ENCODE data around the gene PRLH.

The PRLH gene

GRCh38 chr2:237546040-237546875 is 20.1 kb upstream of the PRLH start:
- no peak for DNase-seq (ENCODE audit: low spot score)
- in situ Hi-C loops (cut with MboI; ENCODE audit: low sequenced_read_pairs, unreplicated experiment) = no loop called here
- TF ChIP-seq, protein P1, sequence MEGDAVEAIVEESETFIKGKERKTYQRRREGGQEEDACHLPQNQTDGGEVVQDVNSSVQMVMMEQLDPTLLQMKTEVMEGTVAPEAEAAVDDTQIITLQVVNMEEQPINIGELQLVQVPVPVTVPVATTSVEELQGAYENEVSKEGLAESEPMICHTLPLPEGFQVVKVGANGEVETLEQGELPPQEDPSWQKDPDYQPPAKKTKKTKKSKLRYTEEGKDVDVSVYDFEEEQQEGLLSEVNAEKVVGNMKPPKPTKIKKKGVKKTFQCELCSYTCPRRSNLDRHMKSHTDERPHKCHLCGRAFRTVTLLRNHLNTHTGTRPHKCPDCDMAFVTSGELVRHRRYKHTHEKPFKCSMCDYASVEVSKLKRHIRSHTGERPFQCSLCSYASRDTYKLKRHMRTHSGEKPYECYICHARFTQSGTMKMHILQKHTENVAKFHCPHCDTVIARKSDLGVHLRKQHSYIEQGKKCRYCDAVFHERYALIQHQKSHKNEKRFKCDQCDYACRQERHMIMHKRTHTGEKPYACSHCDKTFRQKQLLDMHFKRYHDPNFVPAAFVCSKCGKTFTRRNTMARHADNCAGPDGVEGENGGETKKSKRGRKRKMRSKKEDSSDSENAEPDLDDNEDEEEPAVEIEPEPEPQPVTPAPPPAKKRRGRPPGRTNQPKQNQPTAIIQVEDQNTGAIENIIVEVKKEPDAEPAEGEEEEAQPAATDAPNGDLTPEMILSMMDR (IDR thresholded peaks at IDR 0.05; ENCODE audit: borderline replicate concordance, control extremely low read depth, extremely low read depth, insufficient read depth, missing control alignments) = no peak

- TF ChIP-seq, protein P1 (IDR thresholded peaks at IDR 0.05; ENCODE audit: borderline replicate concordance, control extremely low read depth, extremely low read depth, insufficient read depth, missing control alignments) = no peak
- in situ Hi-C loops (cut with MboI; ENCODE audit: low sequenced_read_pairs, unreplicated experiment) = no loop called here
- no peak for DNase-seq (ENCODE audit: low spot score)
Observed at GRCh38 chr2:237546876-237547395, 19.4 kb upstream of the PRLH start.

DNA sequence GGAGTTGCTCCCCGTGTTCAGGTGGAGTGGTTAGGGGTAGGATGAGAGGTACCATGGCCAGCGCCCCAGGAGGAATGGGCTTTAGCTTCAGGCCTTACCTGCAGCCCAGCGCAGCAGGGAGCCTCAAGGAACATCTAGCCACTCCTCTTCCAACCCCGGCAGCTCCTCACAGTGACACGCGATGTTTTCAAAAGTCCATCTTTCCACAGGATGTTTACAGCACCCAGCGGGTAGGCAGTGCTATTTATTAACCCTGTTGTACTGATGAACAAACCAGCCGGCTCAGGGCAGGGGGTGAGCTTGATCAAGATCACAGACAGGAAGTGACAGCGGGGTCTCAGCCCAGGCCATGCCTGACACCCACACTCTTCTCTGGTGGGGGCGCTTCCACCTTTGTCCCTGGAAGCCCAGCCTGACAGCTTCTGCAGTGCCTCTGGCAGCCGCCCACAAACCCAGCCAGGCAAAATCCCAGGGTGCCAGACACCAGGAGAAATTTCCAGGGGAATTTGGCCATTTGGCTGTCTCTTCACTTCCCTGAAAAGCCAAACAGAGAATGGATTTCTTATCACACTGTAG is 18.4 kb upstream of the PRLH start:
- in situ Hi-C loops (cut with MboI; ENCODE audit: low sequenced_read_pairs, unreplicated experiment) = no loop called here
- TF ChIP-seq, protein P1 (IDR thresholded peaks at IDR 0.05; ENCODE audit: borderline replicate concordance, control extremely low read depth, extremely low read depth, insufficient read depth, missing control alignments) = no peak
- no peak for DNase-seq (ENCODE audit: low spot score)

DNA sequence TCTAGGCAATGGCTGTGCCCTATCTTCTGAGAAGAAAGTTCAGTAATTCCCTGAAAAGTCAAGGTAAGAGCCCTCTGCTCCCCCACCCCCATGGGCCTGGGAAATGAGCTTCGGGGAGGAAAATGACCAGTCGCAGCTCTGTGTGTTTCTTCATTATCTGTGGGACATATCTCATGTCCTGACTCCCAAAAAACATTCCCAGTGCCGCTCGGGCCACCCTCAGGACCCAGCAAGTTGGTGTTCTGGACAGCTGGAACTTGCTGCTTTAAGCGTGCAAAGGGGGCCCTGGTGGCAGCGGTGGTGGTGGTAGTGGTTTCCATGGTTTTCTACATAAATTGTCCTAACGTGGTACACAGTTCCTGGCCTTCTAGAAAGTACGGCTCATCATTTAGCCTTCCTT is 17.2 kb upstream of the PRLH start:
- DNase-seq (ENCODE audit: low spot score) = no peak
- in situ Hi-C loops (cut with MboI; ENCODE audit: low sequenced_read_pairs, unreplicated experiment) = no loop called here
- TF ChIP-seq, protein P1 (IDR thresholded peaks at IDR 0.05; ENCODE audit: borderline replicate concordance, control extremely low read depth, extremely low read depth, insufficient read depth, missing control alignments) = no peak

GRCh38 chr2:237549643-237550415 is 16.5 kb upstream of the PRLH start:
- no peak for DNase-seq (ENCODE audit: low spot score)
- in situ Hi-C loops (cut with MboI; ENCODE audit: low sequenced_read_pairs, unreplicated experiment) = no loop called here
- TF ChIP-seq, protein P1 (IDR thresholded peaks at IDR 0.05; ENCODE audit: borderline replicate concordance, control extremely low read depth, extremely low read depth, insufficient read depth, missing control alignments) = no peak

DNA sequence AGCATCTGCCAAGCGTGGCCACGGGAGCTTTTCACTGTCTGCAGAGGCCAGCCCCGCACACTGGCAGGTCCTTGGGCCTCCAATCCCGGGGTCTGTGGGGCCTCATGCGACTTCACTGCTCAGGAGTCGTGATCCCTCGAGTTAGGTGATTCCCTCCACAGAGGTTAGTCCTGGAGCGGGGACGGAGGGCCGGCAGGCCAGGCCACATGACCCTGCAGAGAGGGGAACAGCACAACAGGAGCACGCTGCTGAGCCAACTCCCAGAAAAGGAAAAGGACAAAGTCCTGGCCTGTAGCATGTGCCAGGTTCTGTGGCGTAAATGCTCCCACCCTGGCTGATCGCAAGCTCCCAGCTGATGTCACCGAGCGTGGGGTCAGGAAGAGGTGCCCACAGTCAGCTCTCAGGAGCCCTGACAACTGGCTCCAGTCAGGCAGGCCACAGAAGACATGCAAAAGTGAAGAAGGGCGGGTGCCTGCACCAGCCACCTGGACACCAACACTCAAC is 15.3 kb upstream of the PRLH start:
- TF ChIP-seq, protein P1 (IDR thresholded peaks at IDR 0.05; ENCODE audit: borderline replicate concordance, control extremely low read depth, extremely low read depth, insufficient read depth, missing control alignments) = no peak
- in situ Hi-C loops (cut with MboI; ENCODE audit: low sequenced_read_pairs, unreplicated experiment) = no loop called here
- no peak for DNase-seq (ENCODE audit: low spot score)

All from GM13976 (cell line).